CMK (cell line): ENCODE data around the gene ZNF609.

ENCODE experiments used
- DNase-seq: peaks from one replicate; pipeline ENCODE4 v3.0.0-alpha.2; 2010; ENCODE audit warnings: low read depth

ZNF609 gene

DNA sequence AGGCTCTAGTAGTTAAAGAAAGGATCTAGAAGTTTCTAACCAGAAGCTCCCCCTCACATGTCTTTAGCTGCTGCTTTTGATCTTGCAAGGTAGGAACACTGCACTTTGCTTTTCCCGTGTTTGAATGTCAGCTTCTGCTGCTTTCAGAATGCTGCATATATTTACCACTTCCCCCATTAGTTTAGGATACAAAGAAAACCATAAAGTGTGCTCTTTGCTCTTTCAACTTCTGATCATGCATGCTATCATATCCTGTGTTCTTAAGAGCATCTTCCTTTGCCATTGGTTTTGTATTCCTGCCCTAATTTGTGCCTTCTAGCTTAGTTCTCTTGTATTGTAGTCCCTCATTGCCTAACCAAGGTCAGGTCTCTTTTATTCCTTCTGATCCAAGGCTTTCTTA is 43.3 kb downstream of the ZNF609 start:
- DNase-seq, result no peak

DNA sequence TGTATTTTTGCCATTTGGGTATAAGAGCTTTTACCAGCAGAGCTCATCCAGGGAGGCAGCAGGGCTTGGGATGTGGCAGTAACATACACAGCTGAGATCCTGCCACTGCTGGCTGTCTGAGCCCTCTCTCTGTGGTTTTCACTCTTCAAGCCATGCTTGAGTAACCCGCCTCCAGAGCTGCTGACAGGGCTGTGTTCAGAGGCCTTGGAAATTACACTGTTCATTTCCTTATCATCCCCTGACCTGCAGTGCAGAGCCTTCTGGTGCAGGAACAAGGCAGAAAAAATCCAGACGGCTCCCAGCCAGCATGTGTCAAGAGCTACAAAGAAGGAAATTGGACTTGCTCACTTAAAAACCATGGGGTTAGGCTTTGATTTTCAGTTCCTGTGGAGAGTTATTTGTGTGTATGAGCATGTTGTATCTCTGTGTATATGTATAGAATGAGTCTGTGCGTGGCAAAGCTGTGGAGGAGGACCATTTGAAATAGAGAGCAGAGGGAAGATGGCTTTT is 47.0 kb downstream of the ZNF609 start:
- DNase-seq, result no peak

DNA sequence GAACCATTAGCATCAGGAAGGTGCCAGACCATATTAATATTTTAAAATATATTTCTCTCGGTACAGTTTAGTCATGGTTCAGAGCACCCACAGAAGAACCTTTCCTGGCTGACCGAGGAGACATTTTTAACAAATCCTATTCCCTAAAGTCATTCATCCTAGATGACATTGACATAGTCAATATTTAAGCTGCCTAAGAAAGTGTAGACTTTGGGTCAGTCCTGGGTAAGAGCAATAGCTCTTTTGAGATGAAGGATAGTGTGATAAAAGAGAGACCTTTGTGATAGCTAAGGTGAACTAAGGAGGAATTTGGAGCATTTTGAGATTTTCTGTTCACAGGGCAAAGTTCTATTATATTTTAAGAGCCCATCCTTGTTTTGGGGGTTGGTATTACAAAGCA is 47.5 kb downstream of the ZNF609 start:
- no peak for DNase-seq

DNA sequence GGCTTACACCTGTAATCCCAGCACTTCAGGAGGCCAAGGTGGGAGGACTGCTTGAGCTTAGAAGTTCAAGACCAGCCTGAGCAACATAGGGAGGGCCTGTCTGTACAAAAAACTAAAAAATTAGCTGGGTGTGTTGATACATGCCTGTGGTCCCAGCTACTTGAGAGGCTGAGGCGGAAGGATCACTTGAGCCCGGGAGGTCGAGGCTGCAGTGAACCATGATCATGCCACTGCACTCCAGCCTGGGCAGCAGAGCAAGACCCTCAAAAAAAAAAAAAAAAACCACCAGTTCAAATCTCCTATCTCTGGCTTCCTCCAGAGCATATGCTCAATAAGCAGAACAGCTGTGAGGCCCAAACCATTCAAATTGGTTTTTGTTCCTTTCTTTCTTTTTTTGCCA is 53.4 kb downstream of the ZNF609 start:
- no peak for DNase-seq

DNA sequence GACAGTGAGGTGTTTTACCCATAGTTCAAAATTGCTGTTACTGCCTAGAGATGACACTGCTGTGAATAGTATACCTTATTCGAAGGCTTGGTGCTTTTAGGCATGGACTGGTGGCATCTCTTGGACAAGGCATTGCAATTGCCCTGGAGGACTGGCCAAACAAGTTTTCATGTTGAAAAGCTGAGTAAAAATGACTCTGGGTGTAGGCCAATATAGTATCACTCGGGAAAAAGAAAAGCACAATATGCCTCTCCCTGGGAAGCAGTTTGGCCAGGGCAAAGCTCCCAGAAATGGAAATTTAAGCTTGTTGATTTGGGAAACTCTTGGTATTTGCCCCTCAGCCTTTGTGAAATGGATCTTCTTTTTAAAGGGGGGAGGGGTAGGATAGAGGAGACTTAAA is 54.8 kb downstream of the ZNF609 start:
- no peak for DNase-seq

DNA sequence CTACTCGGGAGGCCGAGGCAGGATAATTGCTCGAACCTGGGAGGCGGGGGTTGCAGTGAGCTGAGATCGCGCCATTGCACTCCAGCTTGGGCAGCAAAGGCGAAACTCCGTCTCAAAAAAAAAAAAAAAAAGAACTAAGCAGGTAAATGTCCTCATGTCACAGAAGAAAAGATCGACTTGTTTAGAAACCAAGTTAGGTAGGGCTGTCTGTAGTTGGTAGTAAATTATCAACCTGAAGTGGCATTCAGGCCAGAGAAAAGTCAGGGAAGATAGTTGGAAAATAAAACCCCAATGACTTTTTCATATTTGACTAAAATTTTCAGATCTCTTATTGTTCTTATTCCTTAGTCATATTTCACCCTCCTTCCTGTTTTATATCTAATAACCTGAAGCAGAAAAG is 55.4 kb downstream of the ZNF609 start:
- DNase-seq, result no peak

DNA sequence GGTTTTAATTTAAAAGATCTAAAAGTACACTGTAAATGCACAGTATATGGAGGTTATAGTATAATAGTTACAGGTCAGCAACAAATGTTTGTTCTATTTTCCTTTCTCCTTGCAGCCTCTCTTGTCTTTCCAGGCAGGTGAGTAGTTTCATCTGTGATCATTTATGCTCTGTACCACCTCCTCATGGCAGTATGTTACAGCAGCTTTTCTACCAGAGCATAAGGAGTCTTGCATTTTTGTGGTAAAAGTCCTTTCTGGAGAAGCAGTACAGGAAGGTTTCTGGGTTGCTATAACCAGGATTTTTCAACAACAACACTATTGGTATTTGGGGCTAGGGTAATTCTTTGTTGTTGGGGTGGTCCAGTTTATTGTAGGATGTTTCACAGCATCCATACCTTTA is 59.5 kb downstream of the ZNF609 start:
- DNase-seq, result no peak

DNA sequence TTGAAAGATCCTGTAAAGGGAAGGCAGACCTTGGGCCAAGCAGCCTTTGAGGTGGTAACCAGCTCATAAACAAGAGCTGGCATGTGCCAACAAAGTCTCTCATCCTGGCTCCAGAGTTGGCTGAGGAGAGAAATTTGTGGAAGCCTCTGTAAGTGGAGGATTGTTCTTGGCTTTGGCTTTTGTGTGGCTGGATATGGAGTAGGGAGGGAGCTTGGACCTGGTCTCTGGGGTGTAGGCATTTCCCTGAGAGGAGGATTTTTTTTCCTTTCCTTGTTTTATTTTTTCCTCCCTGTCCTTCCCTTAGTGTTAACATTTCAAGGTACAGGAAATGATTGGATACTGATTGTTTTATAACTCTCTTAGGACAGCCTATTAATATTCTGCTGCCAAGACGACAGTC is 60.8 kb downstream of the ZNF609 start:
- DNase-seq, result no peak

DNA sequence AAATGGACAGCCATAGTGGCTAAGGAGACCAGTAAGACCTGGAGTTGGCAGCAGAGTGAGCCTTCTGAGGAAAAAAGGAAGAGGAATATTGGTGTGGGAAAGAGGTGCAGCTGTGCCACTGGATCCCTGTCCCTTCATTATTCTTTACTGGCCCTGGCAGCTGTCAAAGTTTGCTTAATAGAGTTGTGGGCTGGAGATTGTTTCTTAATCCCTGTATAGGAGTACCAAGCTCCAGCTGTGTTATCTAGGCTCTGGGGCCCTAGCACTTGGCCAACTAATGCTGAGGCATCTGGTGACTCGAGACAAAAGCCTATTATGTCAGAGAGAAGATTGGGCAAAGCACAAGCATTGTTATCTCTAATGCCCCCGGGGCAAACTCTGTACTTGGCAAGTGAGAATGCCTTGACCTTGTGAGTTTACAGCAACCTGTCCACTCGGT is 61.4 kb downstream of the ZNF609 start:
- DNase-seq, result no peak

DNA sequence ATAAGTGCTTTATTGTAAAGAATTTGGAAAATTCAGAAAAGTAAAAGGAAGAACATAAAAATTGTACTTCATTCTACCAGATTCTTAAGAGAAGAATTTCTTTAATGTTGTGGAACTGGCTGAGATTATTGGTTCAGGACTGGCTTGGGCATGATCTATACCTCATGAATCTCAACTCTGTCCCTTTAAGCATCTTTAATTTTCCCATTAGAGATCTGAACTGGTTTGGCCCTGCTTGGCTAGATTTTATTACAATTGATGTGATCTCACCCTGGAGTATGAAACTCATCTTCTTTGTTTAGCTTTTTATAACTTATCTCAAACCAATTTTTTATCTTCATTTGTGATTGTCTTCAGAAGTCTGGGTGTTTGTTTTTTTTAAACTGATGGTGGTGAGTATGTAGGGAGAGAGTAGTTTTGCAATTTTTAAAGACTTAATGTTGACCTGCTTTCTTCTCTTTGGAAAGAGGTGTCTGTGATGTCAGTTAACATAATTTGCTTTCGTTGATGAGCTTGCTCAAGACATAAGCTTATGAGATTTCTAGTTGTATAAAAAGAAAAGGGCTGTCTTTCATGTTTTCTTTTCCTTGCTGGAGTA is 61.9 kb downstream of the ZNF609 start:
- DNase-seq, result no peak

DNA sequence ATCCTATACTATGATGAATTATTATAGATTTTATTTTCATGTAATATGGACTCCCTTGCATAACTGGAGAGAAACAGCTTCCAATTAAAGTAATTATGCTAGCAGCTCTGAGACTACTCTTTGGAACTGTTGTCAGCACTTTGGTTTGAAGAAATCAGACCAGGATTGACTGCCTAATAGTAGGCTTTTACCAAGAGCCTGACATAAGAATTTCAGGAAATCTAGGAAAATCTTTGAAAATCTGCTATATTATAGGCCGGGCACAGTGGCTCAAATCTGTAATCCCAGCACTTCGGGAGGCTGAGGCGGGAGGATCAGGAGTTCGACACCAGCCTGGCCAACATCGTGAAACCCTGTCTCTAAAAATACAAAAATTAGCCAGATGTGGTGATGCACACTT is 62.9 kb downstream of the ZNF609 start:
- no peak for DNase-seq

DNA sequence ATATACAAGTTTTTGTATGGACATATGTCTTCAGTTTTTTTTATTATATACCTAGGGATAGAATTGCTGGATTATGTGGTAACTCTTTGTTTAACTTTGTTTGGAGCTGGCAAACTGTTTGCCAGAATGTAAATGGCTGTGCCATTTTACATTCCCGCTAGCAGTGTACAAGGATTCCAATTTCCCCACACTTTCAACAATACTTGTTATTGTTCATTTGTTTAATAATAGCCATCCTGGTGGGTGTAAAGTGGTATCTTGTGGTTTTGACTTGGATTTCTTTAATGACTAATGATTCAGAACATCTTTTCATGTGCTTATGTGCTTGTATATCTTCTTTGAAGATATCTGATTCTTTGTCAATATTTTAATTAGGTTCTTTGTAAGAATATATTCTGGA is 64.4 kb downstream of the ZNF609 start:
- no peak for DNase-seq

DNA sequence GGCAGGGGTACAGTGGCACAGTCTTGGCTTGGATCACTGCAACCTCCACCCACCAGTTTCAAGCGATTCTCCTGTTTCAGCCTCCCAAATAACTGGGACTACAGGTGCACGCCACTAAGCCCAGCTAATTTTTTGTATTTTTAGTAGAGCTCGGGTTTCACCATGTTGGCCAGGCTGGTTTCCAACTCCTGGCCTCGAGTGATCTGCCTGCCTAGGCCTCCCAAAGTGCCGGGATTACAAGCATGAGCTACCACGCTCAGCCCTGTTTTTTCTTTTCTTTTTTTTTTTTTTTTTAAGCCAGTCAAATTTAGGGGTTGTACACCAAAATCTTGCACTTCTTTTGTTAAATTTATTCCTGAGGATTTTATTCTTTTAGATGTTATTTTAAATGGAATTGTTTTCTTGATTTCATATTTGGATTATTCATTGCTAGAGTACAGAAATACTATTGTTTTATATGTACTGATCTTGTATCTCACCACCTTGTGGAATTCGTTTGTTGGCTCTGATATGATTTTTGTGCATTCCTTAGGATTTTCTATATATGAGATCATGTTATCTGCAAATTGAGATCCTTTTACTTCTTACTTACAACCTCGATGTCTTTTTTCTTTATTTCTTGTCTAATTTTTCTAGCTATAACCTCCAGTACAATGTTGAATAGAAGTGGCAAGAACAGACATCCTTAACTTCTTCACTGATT is 65.6 kb downstream of the ZNF609 start:
- DNase-seq, result no peak

DNA sequence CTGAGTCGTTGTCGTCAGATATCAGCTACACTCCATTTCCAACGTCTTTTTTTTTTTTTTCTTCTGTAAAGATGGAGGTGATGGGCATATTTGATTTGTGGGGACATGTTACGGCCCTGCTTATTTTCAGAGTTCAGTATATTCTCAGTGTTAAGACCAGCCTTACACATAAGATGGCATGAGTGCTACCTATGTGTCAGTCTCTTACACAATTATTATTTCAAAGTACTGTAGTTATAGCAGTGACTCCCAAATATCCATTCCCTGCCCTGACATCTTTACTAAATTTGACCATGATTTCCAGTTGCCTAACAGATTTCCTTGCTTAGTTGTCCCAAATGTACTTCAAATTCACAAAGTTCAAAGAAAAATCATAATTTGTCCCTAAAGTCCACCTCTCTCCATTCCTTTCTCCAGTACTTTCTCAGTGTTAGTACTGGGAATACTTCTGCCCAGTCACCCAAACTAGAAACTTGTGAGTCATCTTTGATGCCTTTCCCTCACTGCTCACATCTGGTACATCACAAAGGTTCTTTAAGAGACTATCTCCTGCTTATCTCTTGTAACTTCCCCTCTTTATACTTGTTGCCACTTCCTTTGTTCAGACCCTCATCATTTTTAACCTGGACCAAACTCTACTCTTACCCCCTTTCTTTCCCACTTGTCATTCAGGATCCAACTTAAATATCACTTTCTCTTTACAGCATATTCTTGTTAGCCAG is 67.0 kb downstream of the ZNF609 start:
- DNase-seq, result no peak

DNA sequence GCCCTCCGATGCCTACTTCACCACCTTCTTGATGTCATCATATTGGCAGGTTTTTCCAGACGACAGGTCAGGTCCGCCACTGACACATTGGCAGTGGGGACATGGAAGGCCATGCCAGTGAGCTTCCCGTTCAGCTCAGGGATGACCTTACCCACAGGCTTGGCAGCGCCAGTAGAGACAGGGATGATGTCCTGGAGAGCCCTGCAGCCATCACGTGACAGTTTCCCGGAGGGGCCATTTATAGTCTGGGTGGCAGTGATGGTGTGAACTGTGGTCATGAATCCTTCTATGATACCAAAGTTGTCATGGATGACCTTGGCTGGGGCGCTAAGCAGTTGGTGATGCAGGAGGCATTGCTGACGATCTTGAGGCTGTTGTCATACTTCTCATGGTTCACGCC is 68.5 kb downstream of the ZNF609 start:
- no peak for DNase-seq

DNA sequence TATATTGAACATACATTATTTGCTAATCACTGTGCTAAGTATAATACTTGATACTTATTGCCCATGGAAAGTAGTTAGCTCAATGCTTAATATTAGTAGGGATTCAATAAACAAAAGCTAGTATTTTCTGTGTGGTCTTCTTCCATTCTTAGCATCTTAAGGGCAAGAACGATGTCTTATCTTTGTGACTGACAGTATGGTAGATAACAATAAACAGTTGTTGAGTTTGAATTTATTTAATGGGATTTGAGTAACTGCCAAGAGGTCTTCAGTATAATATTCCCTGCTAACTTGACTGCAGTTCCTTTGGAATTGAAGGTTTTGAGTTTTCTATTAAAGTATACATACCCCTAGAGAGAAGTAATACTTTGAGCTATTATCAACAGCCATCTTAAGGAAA is 70.1 kb downstream of the ZNF609 start:
- DNase-seq, result no peak

DNA sequence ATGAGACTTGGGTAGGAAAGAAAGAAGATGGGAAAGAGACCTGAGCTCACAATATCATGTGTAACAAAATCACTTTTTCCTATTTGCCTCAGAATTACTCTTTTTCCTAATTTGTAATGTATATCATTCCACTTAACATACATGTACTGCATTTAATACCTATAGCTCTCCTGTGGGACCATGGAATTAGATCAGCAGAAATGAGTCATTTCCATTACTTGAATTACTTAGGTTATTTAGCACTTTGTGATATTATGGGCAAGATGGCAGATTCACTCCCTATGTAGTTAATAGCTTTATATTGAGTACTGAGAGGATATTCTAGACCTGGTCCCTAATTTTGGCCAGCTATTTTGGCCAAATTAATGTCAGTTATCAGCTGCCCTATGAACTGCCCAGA is 70.5 kb downstream of the ZNF609 start:
- no peak for DNase-seq

DNA sequence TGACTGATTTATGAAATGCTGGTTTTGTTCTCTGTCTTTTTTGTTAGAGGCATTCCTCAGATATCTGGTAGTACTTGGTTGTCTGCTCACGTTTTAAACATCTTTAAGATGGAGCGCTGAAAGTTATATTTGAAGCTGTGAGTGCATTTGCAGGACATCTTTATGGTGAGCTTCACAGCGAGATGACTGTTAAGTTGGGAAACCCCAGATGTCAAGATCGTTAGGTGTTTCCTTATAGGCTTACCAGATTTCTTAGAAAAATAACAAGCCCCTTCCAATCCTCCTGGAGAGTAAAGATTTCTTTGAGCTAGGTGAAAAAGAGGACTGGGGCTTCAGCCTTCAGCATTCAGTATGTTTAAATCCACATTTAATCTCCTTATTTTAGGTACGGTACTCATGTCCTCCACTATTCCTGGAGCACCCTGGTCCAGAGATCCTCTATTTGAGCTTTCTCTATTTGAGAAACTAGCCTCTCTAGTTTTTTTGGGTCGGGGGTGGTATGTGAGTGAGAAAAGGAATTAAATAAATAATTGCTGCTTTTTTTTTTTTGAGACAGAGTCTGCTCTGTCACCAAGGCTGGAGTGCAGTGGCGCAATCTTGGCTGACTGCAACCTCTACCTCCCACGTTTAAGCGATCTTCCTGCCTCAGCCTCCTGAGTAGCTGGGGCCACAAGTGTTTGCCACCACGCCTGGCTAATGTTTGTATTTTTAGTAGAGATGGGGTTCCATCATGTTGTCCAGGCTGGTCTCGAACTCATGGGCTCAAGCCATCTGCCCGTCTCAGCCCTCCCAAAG is 72.3 kb downstream of the ZNF609 start:
- no peak for DNase-seq

DNA sequence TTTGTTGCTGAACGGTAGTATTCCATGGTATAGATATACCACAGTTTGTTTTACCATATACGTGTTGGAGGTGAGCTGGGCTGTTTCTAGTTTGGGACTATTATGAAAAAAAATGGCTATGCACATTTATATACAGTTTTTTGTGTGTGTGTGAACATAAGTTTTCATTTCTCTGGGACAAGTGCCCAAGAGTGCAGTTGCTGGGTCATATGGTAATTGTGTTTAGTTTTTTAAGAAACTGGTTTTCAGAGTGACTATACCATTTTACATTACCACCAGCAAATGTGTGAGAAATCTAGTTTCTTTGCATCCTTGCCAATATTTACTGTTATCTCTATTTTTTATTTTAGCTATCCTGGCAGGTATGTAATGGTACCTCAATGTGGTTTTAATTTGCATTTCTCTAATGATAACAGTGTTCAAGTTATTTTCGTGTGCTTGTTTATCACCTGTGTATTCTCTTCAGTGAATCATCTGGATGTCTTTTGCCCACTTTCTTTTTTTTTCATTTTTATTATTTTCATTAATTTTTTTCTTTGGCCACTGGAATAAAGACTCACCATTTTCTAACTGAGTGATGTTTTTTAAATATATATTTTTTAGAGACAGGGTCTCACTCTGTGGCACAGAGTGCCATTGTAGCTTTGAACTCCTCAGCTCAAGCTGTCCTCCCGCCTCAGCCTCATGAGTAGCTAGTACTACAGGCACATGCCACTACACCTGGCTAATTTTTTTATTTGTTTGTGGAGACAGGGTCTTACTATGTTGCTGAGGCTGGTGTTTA is 75.3 kb downstream of the ZNF609 start:
- no peak for DNase-seq

DNA sequence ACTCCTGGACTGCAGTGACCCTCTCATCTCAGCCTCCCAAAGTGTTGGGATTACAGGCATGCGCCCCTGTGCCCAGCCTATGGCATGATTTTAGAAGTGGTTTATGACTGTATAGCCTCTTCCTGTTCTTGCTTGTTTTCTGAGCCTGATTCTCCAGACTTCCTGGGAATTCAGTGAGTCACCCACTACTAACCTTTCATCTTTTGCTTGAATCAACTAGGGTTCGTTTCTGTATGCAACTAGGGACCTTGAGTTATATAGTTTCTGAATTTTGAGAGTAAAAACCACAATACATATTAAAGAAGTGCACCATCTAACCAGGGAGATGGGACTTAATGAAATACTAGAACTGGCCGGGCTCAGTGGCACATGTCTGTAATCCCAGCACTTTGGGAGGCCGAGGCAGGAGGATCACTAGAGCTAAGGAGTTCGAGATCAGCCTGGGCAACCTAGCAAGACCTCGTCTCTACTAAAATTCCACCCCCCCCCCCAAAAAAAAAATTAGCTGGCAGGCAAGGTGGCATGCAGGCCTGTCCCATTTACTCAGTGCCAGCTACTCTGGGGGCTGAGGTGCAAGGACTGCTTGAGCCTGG is 76.0 kb downstream of the ZNF609 start:
- no peak for DNase-seq

DNA sequence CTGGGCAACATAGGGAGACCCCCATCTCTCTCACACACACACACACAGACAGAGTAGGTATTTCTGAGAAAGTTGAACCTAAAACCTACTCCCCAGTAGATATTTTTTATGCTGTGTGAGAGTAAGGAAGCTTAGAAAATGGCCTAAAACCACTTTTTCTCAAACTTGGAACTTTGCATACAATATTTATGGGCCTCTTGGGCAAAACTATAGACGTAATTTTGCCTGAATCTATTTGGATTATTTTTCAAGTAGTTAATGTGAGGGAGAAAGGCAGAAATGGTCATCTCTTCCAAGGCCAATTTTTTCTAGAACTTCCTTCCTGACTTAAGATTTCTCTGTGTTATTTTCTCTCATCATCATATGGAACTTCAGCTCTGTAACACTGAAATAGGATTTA is 81.7 kb downstream of the ZNF609 start:
- no peak for DNase-seq
